Stromal cell of bone marrow (primary cell): ENCODE measurements around the gene AGK.
"Not testable (repeated sequence)": the region's sequence is repeated elsewhere in the genome, so short reads cannot be mapped to it uniquely, and the experiment has no call there.

Source experiments
- DNase-seq: peaks from one replicate; pipeline ENCODE4 v3.0.0-alpha.2; 2012; ENCODE audit warnings: low read depth

The AGK gene

DNA sequence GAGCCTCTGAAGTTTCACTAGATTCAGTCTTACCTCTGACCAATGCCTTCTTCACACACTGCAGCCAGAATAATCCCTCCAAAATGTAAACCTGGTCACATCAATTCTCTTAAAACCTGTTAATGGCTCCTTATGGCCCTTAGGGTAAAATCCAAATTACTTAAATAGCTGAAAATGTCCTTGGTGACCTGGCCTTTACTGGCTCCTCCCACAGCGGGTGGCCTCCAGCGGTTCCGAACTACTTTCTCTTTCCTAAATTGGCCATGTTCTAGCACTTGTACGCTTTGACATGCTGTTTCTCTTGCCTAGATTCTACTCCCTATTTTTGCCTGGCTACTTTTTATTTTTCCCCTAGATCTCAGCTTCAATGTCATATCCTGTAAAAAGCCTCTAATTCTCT lies 36.1 kb downstream of the AGK start:
- DNase-seq = no peak

DNA sequence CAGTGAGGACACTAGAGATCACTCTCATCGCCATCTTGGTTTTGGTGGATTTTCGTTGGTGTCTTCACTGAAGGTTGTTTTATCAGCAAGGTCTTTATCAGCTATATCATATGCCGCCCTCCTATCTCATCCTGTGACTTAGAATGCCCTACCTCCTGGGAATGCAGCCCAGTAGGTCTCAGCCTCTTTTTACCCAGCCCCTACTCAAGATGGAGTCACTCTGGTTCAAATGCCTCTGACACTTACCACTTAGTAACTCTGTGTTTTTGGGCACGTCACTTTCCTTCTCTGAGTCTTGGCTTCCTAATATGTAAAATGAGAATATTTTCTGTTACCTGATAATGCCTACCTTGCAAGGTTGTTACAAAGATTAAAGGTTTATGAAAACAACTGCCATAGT lies 37.7 kb downstream of the AGK start:
- DNase-seq = no peak

DNA sequence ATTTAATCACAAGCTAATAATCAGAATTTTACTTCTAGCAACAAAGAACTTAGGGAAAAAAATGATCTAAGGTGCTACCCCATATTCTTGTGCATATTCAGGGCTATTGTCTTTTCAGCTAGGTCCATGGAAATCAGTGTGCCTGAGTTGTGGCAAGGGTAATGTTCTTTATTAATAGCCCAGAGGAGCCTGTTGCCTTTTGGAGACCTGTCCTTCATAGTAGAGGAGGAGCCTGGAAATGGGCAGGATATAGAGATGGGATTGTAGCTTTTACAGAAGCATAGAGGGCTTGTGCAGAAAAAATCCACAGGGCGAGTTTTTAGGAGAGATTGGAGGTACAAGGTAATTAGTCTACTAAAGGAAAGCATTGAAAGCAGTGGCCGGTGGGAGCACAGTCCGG lies 38.9 kb downstream of the AGK start:
- no peak for DNase-seq

DNA sequence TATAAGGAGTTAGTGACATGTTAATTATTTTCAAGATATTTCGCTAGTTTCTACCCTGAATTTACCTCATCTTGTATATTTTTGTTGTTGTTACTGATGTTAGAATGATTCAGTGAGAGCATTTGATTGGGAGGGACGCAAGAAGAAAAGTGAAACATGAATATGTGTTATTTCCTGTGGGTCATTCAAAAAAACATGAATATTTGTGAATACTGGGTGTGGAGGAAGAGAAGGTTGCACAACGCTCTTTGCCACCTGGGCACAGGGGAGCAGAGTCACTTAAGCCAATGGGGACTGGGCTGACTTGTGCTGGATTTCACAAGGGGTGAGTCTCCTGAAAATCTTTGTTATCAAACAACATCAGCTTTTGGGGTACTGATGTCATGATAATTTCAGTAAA lies 39.5 kb downstream of the AGK start:
- DNase-seq = no peak

DNA sequence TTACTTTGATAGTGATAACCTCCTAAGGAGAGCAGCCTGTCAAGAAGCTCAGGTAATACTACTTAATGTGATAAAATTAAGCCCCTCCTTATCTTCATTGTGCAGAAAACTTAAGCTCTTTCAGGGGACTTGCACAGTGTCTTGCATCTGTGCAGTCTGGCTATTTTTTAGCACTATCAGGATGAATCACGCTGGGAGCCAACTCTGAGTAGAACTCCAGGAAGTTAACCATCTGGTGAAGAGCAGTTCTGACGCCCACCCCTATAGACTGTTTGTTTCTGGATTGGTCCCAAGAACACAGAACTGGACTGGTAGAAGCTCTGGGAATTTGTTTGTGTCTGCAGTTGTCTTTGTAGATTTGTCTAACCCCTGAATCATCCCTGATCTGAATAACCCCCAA lies 41.9 kb downstream of the AGK start:
- no peak for DNase-seq

DNA sequence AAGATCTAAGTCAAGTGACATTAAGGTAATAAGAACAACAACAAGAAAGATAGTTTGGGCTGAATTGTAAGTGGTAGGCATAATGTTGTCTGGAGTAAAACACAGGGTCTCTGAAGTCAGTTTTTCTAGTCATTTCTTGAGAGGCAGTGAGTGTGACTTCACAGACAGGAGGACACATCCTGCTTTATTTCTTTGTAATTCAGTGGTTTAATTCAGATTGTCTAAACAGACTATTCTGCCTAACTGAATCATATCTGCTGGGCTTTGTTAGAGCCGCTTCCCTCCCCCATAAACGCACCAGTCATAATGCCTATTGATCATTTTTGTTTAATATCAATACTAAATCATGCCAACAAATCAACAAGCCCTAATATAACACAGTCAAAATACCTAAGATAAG lies 46.8 kb downstream of the AGK start:
- no peak for DNase-seq

DNA sequence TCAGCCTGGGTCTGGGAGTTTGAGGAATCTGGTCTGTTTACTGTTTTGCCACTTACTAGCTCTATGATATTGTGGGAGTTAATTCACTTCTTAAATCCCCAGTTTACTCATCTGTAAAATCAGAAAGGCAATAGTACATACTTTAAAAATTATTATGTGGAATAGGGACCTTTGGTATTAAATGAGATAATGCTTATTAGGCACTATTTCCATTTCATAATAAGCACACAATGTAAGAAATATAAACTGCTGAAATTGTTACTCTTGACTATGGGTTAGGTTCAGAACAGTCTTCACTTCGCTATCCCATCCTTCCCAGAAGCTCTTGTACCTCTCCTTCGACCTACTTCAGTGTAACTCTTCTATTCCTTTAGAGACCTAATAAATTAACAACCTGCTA lies 47.2 kb downstream of the AGK start:
- no peak for DNase-seq

DNA sequence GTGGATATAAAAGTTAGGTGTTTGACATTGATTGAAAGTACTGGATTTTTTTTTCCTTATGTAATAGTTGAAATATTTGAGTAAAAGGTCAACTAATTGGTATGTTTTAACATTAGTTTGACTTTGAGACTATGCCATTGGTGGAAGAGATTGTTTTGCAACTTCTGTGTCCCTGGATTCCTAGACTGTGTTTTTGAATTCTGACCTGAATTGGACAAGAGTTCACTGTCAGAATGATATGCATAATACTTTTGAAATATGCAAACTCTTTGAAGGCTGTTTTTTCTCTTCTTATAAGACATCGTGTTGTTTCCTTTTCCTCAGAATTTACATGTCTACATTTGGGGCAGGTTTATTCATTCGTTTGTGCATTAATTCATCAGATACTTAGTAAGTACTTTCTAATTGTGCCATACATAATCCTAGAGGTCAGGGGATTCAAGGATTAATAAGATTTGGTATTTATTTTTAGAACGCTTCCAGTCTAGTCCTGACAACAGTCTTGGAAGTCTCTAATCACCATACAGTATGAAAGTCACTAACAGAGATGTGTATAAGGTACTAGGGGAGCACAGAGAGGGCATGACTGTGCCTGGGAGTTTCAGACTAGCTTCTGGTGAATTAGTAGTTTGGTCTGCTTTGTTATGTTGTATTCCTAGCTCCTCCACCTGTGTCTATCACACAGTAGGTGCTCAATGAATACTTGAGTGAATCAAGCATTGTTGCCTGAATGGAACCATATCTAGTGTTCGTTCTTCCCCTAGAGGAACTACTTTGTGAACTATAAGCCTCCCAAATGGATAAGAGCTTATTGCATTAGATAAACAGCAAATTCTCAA lies 49.2 kb downstream of the AGK start:
- DNase-seq = no peak

DNA sequence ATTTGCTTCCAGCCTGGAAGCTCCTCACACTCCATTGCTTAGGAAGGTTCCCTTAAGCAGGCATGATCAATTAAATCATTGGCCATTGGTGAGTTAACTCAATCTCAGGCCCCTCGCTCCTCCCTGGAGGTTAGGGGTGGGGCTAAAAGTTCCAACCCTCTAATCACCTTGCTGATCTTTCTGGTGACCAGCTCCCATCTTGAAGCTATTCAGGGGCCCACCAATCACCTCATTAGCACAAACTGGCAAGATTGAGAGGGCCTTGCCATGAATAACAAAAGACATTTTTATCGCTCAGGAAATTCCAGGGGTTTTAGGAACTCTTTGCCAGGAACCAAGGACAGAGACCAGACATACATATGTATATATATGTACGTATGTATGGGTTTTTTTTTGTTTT lies 58.4 kb downstream of the AGK start:
- DNase-seq = no peak

DNA sequence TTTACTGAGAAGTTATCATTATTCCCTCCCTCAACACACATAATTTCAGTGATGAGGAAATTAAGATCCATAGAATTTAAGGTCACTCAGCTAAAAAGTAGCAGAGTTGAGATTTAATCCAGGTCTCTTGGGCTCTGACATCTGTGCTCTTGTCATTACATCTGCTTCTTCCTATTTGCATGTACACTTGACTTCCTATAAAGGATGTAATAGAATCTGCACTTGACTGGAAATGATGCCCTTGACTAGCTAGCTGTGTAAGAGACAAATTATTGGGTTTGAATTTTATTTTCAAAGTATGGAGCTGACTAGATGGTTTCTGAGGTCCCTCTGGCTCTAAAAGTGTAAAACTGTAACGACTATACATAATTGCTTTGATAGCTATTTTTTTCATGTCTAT lies 59.5 kb downstream of the AGK start:
- DNase-seq = no peak

DNA sequence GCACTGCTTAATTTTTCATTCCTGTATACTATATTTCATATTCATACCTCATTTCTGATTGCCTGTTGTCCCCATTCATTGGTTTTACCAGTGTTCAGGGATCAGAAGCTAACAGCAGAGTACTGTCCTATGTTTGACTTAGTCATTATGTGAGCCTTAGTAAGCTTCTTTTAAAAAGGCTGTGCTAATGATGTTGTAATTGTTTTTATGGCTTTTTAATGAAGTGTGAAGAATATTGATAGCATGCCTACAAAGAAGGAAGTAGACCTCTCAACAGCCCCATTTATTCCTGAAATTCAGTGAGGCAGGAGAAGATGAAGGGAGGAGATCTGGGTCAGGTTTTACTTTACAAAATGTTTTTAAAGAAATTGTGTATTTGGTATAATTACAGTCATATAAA lies 61.7 kb downstream of the AGK start:
- no peak for DNase-seq

DNA sequence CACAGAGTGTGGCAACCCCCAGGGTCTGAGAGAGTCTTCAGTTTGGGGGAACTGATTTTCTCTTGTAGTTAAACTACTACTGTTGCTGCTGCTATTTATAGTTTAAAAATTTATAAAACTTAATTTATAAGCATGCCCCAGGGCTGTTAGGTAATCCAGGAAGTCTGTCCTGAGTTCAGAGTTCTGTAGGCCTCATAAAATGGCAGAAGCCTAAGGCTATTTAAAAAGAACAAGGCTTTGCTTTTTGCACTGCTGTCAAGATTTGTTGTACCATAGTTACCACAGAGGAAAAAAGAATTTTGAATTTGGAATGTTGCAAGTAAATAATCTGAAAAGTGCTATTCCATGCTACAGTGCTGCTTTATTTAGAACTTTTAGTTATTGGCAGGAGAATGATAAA lies 66.1 kb downstream of the AGK start:
- DNase-seq = no peak

DNA sequence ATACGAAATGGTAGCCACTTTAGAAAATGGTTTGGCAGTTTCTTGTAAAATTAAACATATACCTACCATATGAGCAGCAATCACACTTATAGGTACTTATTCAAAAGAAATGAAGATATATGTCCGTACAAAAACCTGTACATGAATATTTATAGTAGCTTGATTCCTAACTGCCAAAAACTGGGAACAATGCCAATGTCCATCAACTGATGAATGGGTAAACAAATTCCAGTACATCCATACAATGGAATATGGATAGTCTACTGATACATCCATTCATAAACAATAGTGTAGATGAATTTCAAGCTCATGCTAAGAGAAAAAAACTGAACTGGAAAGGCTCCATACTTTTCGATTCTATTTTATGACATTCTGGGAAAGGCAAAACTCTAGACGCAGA lies 68.5 kb downstream of the AGK start:
- DNase-seq = no peak

DNA sequence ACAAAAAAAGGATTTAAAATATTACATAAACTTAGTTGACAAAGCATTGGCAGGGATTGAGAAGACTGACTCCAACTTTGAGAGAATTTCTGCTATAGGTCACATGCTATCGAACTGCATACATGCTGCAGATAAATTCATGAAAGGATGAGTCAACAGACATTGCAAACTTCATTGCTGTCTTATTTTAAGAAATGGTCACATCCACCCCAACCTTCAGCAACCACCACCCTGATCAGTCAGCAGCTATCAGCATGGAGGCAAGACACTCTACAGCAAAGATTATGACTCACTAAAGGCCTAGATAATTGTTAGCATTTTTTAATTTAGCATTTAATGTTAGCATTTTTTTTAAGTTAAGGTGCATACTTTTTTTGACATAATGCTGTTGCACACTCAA lies 73.6 kb downstream of the AGK start:
- no peak for DNase-seq

DNA sequence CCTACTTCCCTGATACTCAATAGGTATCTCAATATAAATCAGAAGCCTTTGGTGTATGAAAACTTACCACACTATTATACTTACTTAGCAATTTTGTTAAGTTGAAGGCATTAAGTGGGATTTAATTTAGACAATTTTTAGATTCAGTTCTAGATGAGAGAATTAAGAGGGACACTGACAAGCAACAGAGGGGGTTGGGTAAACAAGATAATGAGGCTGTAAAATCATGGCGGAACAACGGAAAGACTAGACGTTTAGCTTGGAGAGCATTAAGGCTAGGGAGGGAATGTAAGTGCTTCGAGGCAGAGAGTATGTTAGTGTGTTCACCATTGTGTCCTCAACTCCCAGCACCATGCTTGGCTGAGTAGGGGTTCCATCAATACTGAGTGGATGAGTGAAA lies 79.4 kb downstream of the AGK start:
- no peak for DNase-seq

DNA sequence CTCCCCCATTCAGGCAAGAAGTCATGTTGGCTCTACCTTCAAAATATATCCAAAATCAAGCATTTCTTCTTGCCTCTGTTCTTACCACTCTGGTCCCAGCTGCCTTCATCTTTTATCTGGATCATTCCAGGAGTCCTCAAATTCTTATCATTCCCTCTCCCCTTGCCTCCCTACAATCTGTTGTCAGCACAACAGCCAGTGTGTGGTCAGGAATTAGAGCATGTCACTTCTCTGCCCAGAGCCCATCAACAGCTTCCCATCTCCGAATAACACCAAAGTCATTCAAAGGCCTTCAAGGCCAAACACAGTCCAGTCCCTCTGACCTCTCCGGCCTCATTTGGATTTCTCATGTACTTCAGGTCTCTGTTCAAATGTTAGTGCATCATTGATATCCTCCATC lies 80.3 kb downstream of the AGK start:
- DNase-seq = no peak

DNA sequence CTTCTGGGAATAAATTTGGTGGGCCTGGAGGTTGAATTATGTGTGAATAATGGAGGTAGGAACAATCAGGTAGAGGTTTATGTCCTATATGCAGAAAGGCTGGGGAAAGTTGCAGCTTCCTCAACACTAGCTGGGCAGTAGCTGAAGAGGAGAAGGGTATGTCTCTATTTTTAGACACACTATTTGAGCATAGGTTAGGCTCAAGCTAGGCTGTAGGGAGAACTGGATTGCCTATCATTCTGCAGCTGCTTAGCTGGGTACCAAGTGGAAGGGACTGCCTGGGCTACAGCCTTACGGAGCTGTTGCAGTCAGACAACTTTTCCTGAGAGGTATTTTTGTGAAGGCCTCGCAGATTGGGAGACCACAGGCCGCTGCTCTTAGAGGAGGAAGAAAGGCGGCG lies 82.9 kb downstream of the AGK start:
- no peak for DNase-seq

DNA sequence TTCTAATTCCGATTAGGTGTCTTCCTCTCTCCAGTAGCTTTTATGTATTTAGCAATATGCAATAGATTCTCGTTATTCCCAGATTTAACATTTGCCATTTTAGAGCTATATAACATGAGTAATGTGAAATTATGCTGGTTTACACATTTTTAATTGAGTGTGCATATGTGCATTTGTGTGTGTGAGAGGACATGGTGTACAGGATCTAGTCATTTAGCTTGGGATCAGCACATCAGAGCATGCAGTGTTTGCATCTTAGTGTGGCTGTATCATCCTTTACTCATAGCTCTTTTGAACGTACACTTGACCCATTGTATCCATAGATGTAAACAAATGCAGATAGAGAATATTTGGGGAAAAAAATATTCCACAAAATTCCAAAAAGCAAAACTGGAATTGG lies 84.8 kb downstream of the AGK start:
- no peak for DNase-seq

DNA sequence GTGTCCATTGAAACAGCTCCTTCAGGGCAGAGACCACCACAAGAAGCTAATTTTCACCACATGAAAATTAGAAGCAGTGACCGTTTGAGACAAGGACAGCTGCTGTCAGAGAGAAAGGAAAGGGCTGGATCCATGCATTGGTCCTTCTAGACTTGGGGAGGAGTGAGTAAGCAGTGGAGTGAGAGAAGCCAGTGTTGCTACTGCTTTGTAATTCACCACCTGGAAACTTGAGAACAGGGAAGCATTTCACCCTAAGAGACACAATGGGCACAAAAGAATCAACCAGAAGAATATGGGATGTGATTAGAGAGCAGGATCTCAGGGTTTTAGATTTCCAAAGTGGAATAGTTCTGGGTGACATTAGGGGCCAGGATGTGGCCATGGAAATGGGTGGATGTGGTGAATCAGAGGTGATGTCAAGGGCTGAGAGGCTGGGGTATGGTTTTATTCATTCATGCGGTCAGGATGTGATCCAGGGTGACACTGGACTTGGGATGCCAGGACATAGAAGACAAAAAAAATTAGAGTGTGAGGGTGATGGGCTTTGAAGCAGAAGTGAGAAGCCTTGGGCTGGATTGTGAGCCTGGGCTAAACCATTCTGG lies 89.1 kb downstream of the AGK start:
- no peak for DNase-seq

DNA sequence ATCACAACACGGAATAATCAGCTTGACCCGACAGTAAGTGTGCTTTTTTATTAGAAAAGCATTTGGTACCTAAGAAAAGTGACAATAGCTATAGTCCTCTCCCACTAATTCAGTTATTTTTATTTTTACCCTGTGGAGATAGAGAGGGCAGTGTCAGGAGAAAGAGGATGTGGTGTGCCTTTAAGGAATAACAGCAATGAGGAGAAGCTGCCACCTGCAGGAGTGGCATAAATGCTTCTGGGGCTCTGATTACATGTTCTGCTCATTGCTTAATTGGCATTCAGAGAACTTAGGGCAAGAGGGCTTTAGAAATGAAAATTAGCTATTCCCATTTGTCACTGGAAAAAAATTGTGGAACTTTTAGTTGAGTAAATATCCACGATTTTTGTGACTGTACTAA lies 90.7 kb downstream of the AGK start:
- no peak for DNase-seq

DNA sequence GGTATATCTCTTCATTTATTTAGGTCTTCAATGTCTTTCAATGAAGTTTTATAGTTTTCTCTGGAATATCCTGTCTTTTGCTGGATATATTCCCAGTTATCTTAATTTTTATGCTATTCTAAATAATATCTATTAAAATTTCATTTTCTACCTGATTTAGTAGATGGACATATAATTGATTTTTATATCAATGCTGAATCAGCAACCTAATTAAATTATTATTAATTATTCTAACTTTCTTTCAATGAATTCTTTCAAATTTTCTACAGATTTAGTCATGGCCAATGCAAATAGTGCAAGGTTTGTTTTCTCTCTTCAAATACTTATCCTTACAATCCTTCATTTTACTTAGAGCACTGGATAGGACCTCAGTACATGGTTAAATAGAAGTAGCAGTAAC lies 94.0 kb downstream of the AGK start:
- DNase-seq = no peak

DNA sequence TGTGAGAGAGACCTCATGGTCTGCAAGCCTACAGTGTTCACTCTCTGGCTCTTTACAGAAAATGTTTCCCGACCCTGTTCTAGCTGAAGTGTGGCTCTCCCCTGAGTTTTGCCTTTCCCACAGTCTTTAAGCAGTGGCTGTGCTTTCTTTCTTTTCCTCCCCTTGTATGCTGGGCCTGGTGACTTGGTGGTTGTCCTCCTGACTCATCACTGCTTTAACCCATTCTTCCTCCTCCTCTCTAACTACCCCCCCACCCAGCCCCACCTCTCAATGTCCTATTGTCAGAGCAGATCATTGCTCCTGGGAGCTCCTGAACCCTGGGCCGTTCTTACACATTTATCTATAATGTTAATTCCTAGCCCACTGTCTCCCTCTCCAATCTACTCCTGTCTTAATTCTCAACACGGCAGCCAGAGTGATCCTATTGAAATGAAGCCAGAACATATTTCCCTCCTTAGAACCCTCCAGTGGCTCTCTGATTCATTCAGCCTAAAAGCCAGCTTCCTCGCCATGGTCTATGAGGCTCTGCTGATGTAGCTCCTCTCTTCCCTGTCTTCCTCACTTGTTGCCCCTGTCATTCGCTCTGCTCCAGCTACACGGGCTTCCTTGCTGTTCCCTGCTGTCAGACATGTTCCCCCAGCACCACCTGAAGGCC lies 95.7 kb downstream of the AGK start:
- no peak for DNase-seq

DNA sequence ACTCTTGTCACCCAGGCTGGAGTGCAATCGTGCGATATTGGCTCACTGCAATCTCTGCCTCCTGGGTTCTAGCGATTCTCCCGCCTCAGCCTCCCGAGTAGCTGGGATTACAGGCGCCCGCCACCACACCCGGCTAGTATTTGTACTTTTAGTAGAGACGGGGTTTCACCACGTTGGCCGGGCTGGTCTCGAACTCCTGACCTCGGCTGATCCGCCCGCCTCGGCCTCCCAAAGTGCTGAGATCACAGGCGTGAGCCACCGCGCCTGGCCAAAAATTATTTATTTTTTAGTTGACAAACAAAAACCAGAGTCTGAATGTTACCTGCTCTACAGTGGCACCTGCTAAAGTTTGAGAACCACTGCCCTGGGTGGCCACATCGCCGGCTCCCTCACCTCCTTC lies 96.5 kb downstream of the AGK start:
- DNase-seq = not testable (repeated sequence)
